Measurements from ENCODE around the gene STAU1.

- TF ChIP-seq CTCF (IDR thresholded peaks at IDR 0.05), result no peak
- no peak for TF ChIP-seq POLR2A (IDR thresholded peaks at IDR 0.05)
- no peak for TF ChIP-seq POLR2AphosphoS5 (IDR thresholded peaks at IDR 0.05)
Observed at GRCh38 chr20:49122920-49123319, 65.2 kb downstream of the STAU1 start.

All from prostate gland (tissue), 2 donors.